OCI-LY3 (cell line): ENCODE measurements around the gene MACROD2.
"Not testable (repeated sequence)": the region's sequence is repeated elsewhere in the genome, so short reads cannot be mapped to it uniquely, and the experiment has no call there.

Experiments
- EZH2phosphoT487 ChIP-seq: fragments of 200-600 bp; shearing (Covaris generic); IDR thresholded peaks from 2 replicates; pipeline ENCODE4 v1.6.1; 2018; ENCODE audit warnings: antibody characterized with exemption, mixed run types, low read depth
- TF ChIP-seq, protein P1 (sequence below): fragments of 200-600, 300-600 bp; sonication (generic); IDR thresholded peaks from 2 replicates; pipeline ENCODE4 v1.5.1; 2014; ENCODE audit warnings: antibody characterized with exemption, low read length, low read depth

DNA sequence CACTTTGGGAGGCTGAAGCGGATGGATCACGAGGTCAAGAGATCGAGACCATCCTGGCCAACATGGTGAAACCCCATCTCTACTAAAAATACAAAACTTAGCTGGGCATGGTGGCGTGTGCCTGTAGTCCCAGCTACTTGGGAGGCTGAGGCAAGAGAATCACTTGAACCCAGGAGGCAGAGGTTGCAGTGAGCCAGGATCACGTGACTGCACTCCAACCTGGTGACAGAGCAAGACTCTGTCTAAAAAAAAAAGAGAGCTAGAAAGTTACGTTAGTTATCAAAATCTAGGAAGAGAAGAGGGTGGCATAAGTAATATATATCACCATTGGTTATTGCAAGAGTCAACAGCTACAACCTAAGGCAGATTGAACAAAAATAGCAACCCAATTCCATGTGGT, 2017.6 kb downstream of the MACROD2 start:
- TF ChIP-seq, protein P1, sequence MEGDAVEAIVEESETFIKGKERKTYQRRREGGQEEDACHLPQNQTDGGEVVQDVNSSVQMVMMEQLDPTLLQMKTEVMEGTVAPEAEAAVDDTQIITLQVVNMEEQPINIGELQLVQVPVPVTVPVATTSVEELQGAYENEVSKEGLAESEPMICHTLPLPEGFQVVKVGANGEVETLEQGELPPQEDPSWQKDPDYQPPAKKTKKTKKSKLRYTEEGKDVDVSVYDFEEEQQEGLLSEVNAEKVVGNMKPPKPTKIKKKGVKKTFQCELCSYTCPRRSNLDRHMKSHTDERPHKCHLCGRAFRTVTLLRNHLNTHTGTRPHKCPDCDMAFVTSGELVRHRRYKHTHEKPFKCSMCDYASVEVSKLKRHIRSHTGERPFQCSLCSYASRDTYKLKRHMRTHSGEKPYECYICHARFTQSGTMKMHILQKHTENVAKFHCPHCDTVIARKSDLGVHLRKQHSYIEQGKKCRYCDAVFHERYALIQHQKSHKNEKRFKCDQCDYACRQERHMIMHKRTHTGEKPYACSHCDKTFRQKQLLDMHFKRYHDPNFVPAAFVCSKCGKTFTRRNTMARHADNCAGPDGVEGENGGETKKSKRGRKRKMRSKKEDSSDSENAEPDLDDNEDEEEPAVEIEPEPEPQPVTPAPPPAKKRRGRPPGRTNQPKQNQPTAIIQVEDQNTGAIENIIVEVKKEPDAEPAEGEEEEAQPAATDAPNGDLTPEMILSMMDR: not testable (repeated sequence)
- TF ChIP-seq EZH2phosphoT487: not testable (repeated sequence)
